22Rv1 (cell line): ENCODE results near the gene SCAP.

Experiments
- ZFX ChIP-seq: fragments of 450-650 bp; IDR thresholded peaks from 2 replicates; pipeline ENCODE4 v1.6.1; 2017; ENCODE audit warnings: antibody characterized with exemption, borderline replicate concordance
- TF ChIP-seq, protein P1 (sequence below): fragments of 450-650 bp; IDR thresholded peaks from 2 replicates; pipeline ENCODE4 v1.5.1; 2017; ENCODE audit warnings: mild to moderate bottlenecking

GRCh38 chr3:47421741-47422649 lies 53.7 kb downstream of the SCAP start:
- TF ChIP-seq, protein P1, sequence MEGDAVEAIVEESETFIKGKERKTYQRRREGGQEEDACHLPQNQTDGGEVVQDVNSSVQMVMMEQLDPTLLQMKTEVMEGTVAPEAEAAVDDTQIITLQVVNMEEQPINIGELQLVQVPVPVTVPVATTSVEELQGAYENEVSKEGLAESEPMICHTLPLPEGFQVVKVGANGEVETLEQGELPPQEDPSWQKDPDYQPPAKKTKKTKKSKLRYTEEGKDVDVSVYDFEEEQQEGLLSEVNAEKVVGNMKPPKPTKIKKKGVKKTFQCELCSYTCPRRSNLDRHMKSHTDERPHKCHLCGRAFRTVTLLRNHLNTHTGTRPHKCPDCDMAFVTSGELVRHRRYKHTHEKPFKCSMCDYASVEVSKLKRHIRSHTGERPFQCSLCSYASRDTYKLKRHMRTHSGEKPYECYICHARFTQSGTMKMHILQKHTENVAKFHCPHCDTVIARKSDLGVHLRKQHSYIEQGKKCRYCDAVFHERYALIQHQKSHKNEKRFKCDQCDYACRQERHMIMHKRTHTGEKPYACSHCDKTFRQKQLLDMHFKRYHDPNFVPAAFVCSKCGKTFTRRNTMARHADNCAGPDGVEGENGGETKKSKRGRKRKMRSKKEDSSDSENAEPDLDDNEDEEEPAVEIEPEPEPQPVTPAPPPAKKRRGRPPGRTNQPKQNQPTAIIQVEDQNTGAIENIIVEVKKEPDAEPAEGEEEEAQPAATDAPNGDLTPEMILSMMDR: peak; percentile 69
- no peak for TF ChIP-seq ZFX
